Astrocyte (in vitro differentiated cells and primary cell): ENCODE results near the gene PDE11A. TPM values are rescaled to one million over a fixed set of nuclear protein-coding genes. Genes with fewer than 3 reads are reported as not detected.
A peak's percentile ranks its signal among the peaks of the same experiment; 100 is the strongest.

Source experiments
- DNase-seq: peaks from one replicate; pipeline ENCODE4 v3.0.0-alpha.2; 2010; ENCODE audit warnings: low read depth
- FAIRE-seq: peaks from 2 replicates; lab custom pipeline; 2011; peaks lifted over from hg19 to GRCh38; lab: Jason Lieb, UNC
- H2AFZ ChIP-seq: 2 replicates; pipeline ENCODE4 v1.6.0; 2012; ENCODE audit warnings: low read depth, low read length, inconsistent platforms
- H3K27ac ChIP-seq: 2 replicates; pipeline ENCODE4 v1.5.1; 2011; ENCODE audit warnings: low read depth, low read length, inconsistent platforms
- H3K27me3 ChIP-seq: 2 replicates; pipeline ENCODE4 v1.6.0; 2011; ENCODE audit warnings: low read length, inconsistent platforms; ENCODE audit not compliant: insufficient read depth
- H3K36me3 ChIP-seq: 2 replicates; pipeline ENCODE4 v1.5.1; 2011; ENCODE audit warnings: low read length, inconsistent platforms; ENCODE audit not compliant: insufficient read depth
- H3K4me1 ChIP-seq: 2 replicates; pipeline ENCODE4 v1.5.1; 2011; ENCODE audit warnings: low read length, inconsistent platforms; ENCODE audit not compliant: insufficient read depth
- H3K4me2 ChIP-seq: 2 replicates; pipeline ENCODE4 v1.6.0; 2012; ENCODE audit warnings: low read length, inconsistent platforms
- H3K4me3 ChIP-seq: 2 replicates; pipeline ENCODE4 v1.5.1; 2011; ENCODE audit warnings: low read depth, mild to moderate bottlenecking, low read length, inconsistent platforms; ENCODE audit not compliant: insufficient read depth
- H3K79me2 ChIP-seq: 2 replicates; pipeline ENCODE4 v1.6.0; 2012; ENCODE audit warnings: mild to moderate bottlenecking, low read length, inconsistent platforms; ENCODE audit not compliant: insufficient read depth
- H3K9ac ChIP-seq: 2 replicates; pipeline ENCODE4 v1.6.0; 2012; ENCODE audit warnings: mild to moderate bottlenecking, low read length, inconsistent platforms
- H3K9me3 ChIP-seq: 2 replicates; pipeline ENCODE4 v1.5.1; 2012; ENCODE audit warnings: low read depth, mild to moderate bottlenecking, low read length, inconsistent platforms; ENCODE audit not compliant: insufficient read depth
- H4K20me1 ChIP-seq: 2 replicates; pipeline ENCODE4 v1.6.0; 2012; ENCODE audit warnings: low read length, inconsistent platforms; ENCODE audit not compliant: insufficient read depth
- H3K27ac Mint-ChIP-seq: one replicate; pipeline ENCODE4 v1.8.0; 2021; ENCODE audit warnings: mild to moderate bottlenecking, mixed read lengths; ENCODE audit not compliant: unreplicated experiment
- H3K27me3 Mint-ChIP-seq: one replicate; pipeline ENCODE4 v1.8.0; 2021; ENCODE audit warnings: low read depth, mixed read lengths; ENCODE audit not compliant: unreplicated experiment
- H3K36me3 Mint-ChIP-seq: one replicate; pipeline ENCODE4 v1.8.0; 2021; ENCODE audit warnings: low read depth, mixed read lengths; ENCODE audit not compliant: unreplicated experiment
- H3K4me1 Mint-ChIP-seq: one replicate; pipeline ENCODE4 v1.8.0; 2021; ENCODE audit warnings: low read depth, mixed read lengths; ENCODE audit not compliant: unreplicated experiment
- H3K4me3 Mint-ChIP-seq: one replicate; pipeline ENCODE4 v1.8.0; 2021; ENCODE audit warnings: mild to moderate bottlenecking, moderate library complexity, mixed read lengths; ENCODE audit not compliant: unreplicated experiment
- H3K9me3 Mint-ChIP-seq: one replicate; pipeline ENCODE4 v1.8.0; 2021; ENCODE audit warnings: mild to moderate bottlenecking, mixed read lengths; ENCODE audit not compliant: unreplicated experiment
- EZH2 ChIP-seq: IDR thresholded peaks from 2 replicates; pipeline ENCODE4 v1.6.1; 2012; ENCODE audit warnings: mild to moderate bottlenecking, low read length, inconsistent platforms; ENCODE audit not compliant: insufficient read depth
- total RNA-seq: library from RNA; stranded (reverse); gene quantifications from 2 replicates; pipeline ENCODE4 v1.2.1, GENCODE V29; 2021
- TF ChIP-seq, protein P1 (sequence below): IDR thresholded peaks from 2 replicates; pipeline ENCODE4 v1.5.1; 2011; ENCODE audit warnings: low read depth, mild to moderate bottlenecking, inconsistent platforms, low read length, moderate library complexity; ENCODE audit not compliant: insufficient read depth

The PDE11A gene
- total RNA-seq, 1 donor from 2014 or later: 0.45 TPM

- Histone ChIP-seq H3K4me3 (no peak overlapping the region), H3K4me2 (no peak overlapping the region), H3K27me3 (no peaks in the 10 kb centered on the region), H2AFZ (no peak overlapping the region), H3K4me1 (no peaks in the 10 kb centered on the region), H3K36me3 (no peaks in the 10 kb centered on the region), H4K20me1 (no peaks in the 10 kb centered on the region), H3K9ac (no peak overlapping the region), H3K79me2 (no peaks in the 10 kb centered on the region), H3K9me3 (no peaks in the 10 kb centered on the region), H3K27ac (no peak overlapping the region)
- H3K36me3 Mint-ChIP-seq: no peaks in the 10 kb centered on the region
- peaks cover 5% of the 10 kb centered on the region for H3K27me3 Mint-ChIP-seq
- TF ChIP-seq, protein P1, sequence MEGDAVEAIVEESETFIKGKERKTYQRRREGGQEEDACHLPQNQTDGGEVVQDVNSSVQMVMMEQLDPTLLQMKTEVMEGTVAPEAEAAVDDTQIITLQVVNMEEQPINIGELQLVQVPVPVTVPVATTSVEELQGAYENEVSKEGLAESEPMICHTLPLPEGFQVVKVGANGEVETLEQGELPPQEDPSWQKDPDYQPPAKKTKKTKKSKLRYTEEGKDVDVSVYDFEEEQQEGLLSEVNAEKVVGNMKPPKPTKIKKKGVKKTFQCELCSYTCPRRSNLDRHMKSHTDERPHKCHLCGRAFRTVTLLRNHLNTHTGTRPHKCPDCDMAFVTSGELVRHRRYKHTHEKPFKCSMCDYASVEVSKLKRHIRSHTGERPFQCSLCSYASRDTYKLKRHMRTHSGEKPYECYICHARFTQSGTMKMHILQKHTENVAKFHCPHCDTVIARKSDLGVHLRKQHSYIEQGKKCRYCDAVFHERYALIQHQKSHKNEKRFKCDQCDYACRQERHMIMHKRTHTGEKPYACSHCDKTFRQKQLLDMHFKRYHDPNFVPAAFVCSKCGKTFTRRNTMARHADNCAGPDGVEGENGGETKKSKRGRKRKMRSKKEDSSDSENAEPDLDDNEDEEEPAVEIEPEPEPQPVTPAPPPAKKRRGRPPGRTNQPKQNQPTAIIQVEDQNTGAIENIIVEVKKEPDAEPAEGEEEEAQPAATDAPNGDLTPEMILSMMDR: no peak
- TF ChIP-seq EZH2: no peak
- H3K4me1 Mint-ChIP-seq: no peaks in the 10 kb centered on the region
- no peak for FAIRE-seq
- no peak for DNase-seq
- no peak overlapping the region for H3K27ac Mint-ChIP-seq
- peaks cover 1% of the 10 kb centered on the region for H3K9me3 Mint-ChIP-seq
- H3K4me3 Mint-ChIP-seq: no peak overlapping the region
These were observed 374.3 kb downstream of the PDE11A start for GRCh38 chr2:177698281-177698680.

DNA sequence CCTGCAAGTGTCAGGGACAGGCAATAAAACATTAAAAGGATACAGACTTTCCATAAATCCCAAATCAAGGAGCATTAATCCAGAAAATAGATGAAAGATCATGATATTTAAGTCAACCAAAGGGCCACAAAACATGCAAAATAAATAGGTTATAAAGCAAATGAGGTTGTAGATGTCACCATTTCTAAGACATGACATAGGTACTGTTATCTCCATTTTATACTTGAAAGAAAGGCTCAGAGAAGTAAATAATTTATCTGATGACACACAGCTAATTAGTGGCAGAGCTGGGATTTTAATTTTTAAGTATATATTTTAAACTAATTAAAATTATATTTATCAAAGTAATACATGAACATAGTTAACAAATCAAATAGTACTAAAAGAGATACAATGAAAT is 378.2 kb downstream of the PDE11A start:
- no peak overlapping the region for H3K4me3 ChIP-seq
- H4K20me1 ChIP-seq: no peaks in the 10 kb centered on the region
- H3K9me3 ChIP-seq: no peaks in the 10 kb centered on the region
- Mint-ChIP-seq H3K4me3 (no peak overlapping the region), H3K9me3 (no peaks in the 10 kb centered on the region), H3K36me3 (no peaks in the 10 kb centered on the region), H3K27ac (no peak overlapping the region), H3K4me1 (no peaks in the 10 kb centered on the region), H3K27me3 (peaks cover 5% of the 10 kb centered on the region)
- no peaks in the 10 kb centered on the region for H3K36me3 ChIP-seq
- no peak overlapping the region for H3K4me2 ChIP-seq
- H2AFZ ChIP-seq: no peak overlapping the region
- H3K4me1 ChIP-seq: no peaks in the 10 kb centered on the region
- no peak for FAIRE-seq
- no peak for DNase-seq
- no peaks in the 10 kb centered on the region for H3K79me2 ChIP-seq
- no peak overlapping the region for H3K27ac ChIP-seq
- TF ChIP-seq, protein P1: no peak
- TF ChIP-seq EZH2: no peak
- no peaks in the 10 kb centered on the region for H3K27me3 ChIP-seq
- H3K9ac ChIP-seq: no peak overlapping the region

DNA sequence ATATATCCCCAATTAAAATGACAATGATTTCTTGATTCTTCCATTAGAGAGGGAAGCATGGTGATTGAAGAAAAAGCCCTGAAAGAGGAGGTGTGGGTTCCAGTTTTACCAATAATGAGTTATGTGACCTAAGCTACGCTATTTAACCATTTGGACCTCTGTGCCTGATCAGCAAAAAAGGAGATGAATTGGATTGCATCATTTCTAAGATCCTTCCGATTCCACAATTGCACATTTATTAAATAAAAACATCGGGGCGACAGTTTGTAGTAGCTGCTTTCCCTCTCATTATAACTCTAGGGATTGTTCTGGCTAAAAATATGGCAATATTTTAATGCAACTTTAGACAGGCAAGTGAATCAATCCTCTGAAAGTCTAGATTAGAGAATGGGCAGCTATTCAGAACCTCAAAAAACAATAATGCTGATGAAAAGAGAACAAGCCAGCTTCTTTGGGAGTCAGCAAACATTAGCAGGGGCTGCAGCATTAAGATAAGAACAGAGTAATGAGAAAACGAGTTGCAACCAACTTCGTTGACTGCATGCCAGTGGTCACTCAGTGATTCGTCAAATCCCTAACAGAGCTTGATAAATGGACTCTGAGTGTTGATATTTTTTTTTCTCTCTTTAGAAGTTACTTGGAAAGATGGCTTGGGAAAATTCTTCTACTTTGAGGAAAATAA is 378.8 kb downstream of the PDE11A start:
- Histone ChIP-seq H3K9ac (no peak overlapping the region), H3K27me3 (no peaks in the 10 kb centered on the region), H3K79me2 (no peaks in the 10 kb centered on the region), H4K20me1 (no peaks in the 10 kb centered on the region), H3K9me3 (no peaks in the 10 kb centered on the region), H2AFZ (no peak overlapping the region), H3K27ac (no peak overlapping the region), H3K4me1 (no peaks in the 10 kb centered on the region), H3K4me3 (no peak overlapping the region), H3K4me2 (no peak overlapping the region), H3K36me3 (no peaks in the 10 kb centered on the region)
- H3K9me3 Mint-ChIP-seq: no peaks in the 10 kb centered on the region
- no peaks in the 10 kb centered on the region for H3K36me3 Mint-ChIP-seq
- TF ChIP-seq, protein P1: no peak
- no peak for TF ChIP-seq EZH2
- no peaks in the 10 kb centered on the region for H3K4me1 Mint-ChIP-seq
- DNase-seq: peak; percentile 42
- no peak for FAIRE-seq
- no peak overlapping the region for H3K4me3 Mint-ChIP-seq
- H3K27ac Mint-ChIP-seq: no peak overlapping the region
- peaks cover 5% of the 10 kb centered on the region for H3K27me3 Mint-ChIP-seq
